Loucy (cell line): ENCODE results near the gene POU2F1.
"Not testable (repeated sequence)": the region's sequence is repeated elsewhere in the genome, so short reads cannot be mapped to it uniquely, and the experiment has no call there.

ENCODE experiments used
- H2AFZ ChIP-seq: fragments of 200-600 bp; sonication (generic); 2 replicates; pipeline ENCODE4 v1.6.0; 2016; ENCODE audit warnings: antibody characterized with exemption, mild to moderate bottlenecking, low read length, moderate library complexity
- H3F3A ChIP-seq: fragments of 200-600 bp; 2 replicates; pipeline ENCODE4 v1.6.0; 2016; ENCODE audit warnings: antibody characterized with exemption, low read depth, mild to moderate bottlenecking
- H3K27me3 ChIP-seq: fragments of 200-600 bp; sonication (generic); 2 replicates; pipeline ENCODE4 v1.6.1; 2014; ENCODE audit warnings: low read length, mild to moderate bottlenecking; ENCODE audit not compliant: insufficient read depth, poor library complexity, severe bottlenecking
- H3K36me3 ChIP-seq: fragments of 200-600 bp; sonication (generic); 2 replicates; pipeline ENCODE4 v1.6.1; 2016; ENCODE audit warnings: low read length; ENCODE audit not compliant: insufficient read depth
- H3K4me1 ChIP-seq: fragments of 200-600 bp; sonication (generic); 2 replicates; pipeline ENCODE4 v1.5.1; 2014; ENCODE audit warnings: low read length, mild to moderate bottlenecking; ENCODE audit not compliant: insufficient read depth, poor library complexity, severe bottlenecking
- H3K4me2 ChIP-seq: fragments of 200-600 bp; sonication (generic); 2 replicates; pipeline ENCODE4 v1.6.0; 2014; ENCODE audit warnings: antibody characterized with exemption, low read length, low read depth, mild to moderate bottlenecking; ENCODE audit not compliant: poor library complexity, severe bottlenecking
- H3K4me3 ChIP-seq: fragments of 200-600 bp; sonication (generic); 2 replicates; pipeline ENCODE4 v1.5.1; 2014; ENCODE audit warnings: low read length, mild to moderate bottlenecking, mixed read lengths; ENCODE audit not compliant: poor library complexity, severe bottlenecking
- H3K79me2 ChIP-seq: fragments of 200-600 bp; sonication (generic); 2 replicates; pipeline ENCODE4 v1.6.1; 2014; ENCODE audit warnings: low read length; ENCODE audit not compliant: insufficient read depth
- H3K9ac ChIP-seq: fragments of 200-600 bp; sonication (generic); 2 replicates; pipeline ENCODE4 v1.6.0; 2014; ENCODE audit warnings: mild to moderate bottlenecking, low read depth, low read length, moderate library complexity; ENCODE audit not compliant: poor library complexity, severe bottlenecking
- H3K9me2 ChIP-seq: fragments of 200-600 bp; sonication (generic); replicated peaks from 2 replicates; pipeline ENCODE4 v1.6.1; 2016; ENCODE audit warnings: low read depth, low read length, mixed read lengths
- H3K9me3 ChIP-seq: fragments of 200-600 bp; sonication (generic); 2 replicates; pipeline ENCODE4 v1.6.1; 2014; ENCODE audit warnings: mild to moderate bottlenecking, antibody characterized with exemption, low read length, low read depth; ENCODE audit not compliant: insufficient read depth
- H4K20me1 ChIP-seq: fragments of 200-600 bp; sonication (generic); 2 replicates; pipeline ENCODE4 v1.6.0; 2014; ENCODE audit warnings: antibody characterized with exemption, low read length, mild to moderate bottlenecking; ENCODE audit not compliant: insufficient read depth, poor library complexity, severe bottlenecking
- EZH2phosphoT487 ChIP-seq: fragments of 200-600 bp; IDR thresholded peaks from 2 replicates; pipeline ENCODE4 v1.6.1; 2018; ENCODE audit warnings: antibody characterized with exemption, mild to moderate bottlenecking, moderate library complexity, borderline replicate concordance
- TF ChIP-seq, protein P1 (sequence below): fragments of 200-600 bp; sonication (generic); conservative IDR thresholded peaks from 2 replicates; pipeline ENCODE4 v1.5.1; 2014; ENCODE audit warnings: mild to moderate bottlenecking, antibody characterized with exemption, low read length

POU2F1 gene

DNA sequence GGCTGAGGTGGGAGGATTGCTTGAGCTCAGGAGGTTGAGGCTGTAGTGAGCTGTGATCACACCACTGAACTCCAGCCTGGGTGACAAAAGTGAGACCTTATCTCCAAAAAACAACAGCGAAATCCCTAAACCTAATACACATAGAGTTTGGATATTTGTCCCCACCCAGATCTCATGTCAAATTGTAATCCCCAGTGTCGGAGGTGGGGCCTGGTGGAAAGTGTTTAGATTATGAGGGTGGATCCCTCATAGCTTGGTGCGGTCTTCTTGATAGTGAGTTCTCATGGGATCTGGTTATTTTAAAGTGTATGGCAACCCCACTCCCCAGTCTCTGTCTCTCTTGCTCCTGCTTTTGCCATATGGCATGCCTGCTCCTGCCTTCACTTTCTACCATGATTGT is 94.0 kb downstream of the POU2F1 start:
- Histone ChIP-seq H3K9ac (no peak overlapping the region), H2AFZ (no peak overlapping the region), H3K9me3 (peaks cover 7% of the 10 kb centered on the region; the same call in 1 of the 2 replicates), H3K4me3 (no peak overlapping the region), H3K79me2 (peaks cover 82% of the 10 kb centered on the region), H3K27me3 (no peaks in the 10 kb centered on the region), H3K9me2 (no peaks in the 10 kb centered on the region), H3K4me2 (no peak overlapping the region), H3K36me3 (peaks cover 25% of the 10 kb centered on the region), H3F3A (no peaks in the 10 kb centered on the region), H3K4me1 (peaks cover 5% of the 10 kb centered on the region), H4K20me1 (peaks cover 4% of the 10 kb centered on the region)
- TF ChIP-seq EZH2phosphoT487: no peak
- TF ChIP-seq, protein P1, sequence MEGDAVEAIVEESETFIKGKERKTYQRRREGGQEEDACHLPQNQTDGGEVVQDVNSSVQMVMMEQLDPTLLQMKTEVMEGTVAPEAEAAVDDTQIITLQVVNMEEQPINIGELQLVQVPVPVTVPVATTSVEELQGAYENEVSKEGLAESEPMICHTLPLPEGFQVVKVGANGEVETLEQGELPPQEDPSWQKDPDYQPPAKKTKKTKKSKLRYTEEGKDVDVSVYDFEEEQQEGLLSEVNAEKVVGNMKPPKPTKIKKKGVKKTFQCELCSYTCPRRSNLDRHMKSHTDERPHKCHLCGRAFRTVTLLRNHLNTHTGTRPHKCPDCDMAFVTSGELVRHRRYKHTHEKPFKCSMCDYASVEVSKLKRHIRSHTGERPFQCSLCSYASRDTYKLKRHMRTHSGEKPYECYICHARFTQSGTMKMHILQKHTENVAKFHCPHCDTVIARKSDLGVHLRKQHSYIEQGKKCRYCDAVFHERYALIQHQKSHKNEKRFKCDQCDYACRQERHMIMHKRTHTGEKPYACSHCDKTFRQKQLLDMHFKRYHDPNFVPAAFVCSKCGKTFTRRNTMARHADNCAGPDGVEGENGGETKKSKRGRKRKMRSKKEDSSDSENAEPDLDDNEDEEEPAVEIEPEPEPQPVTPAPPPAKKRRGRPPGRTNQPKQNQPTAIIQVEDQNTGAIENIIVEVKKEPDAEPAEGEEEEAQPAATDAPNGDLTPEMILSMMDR: no peak

DNA sequence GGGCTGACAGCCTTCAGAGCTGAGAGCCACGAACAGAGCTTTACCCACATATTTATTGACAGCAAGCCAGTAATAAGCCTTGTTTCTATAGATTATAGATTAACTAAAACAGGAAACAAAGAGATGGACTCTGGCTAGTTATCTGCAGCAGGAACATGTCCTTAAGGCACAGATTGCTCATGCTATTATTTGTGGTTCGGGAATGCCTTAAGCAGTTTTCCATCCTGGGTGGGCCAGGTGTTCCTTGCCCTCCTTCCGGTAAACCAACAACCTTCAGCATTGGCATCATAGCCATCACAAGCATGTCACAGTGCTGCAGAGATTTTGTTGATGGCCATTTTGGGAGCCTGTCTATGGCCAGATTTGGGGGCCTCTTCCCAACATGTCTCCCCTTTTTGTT is 96.8 kb downstream of the POU2F1 start:
- Histone ChIP-seq H3K4me2 (no peak overlapping the region), H3K79me2 (peaks cover 88% of the 10 kb centered on the region), H4K20me1 (peaks cover 4% of the 10 kb centered on the region), H3F3A (no peaks in the 10 kb centered on the region), H3K9ac (no peak overlapping the region), H3K36me3 (peaks cover 27% of the 10 kb centered on the region), H3K27me3 (no peaks in the 10 kb centered on the region), H2AFZ (no peak overlapping the region), H3K4me1 (peaks cover 5% of the 10 kb centered on the region), H3K9me3 (peaks cover 30% of the 10 kb centered on the region), H3K9me2 (no peaks in the 10 kb centered on the region), H3K4me3 (no peak overlapping the region)
- TF ChIP-seq EZH2phosphoT487: no peak
- TF ChIP-seq, protein P1: no peak

DNA sequence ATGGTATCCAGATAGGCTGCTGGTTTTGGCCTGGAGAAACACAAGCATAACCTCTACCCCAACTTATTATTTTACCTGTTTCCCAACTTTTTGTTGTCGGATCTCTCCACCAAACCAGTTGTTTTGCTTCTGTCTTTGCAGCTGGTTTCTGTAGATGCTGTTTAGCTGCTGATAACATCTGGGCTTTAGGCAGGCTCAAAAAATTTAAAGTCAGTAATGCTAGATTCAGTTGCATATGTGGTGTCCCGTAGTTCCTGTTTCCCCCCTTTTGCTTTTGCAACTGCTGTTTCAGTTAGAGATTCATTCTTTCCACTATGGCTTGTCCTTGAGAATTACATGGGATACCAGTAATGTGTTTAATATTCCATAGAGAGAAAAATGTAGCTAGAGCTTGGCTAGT is 98.5 kb downstream of the POU2F1 start:
- not testable (repeated sequence) for H3K27me3 ChIP-seq, H3K9ac ChIP-seq, H2AFZ ChIP-seq, H3K4me1 ChIP-seq, H3K4me2 ChIP-seq, H3K4me3 ChIP-seq, H3F3A ChIP-seq, H4K20me1 ChIP-seq, H3K9me2 ChIP-seq
- Histone ChIP-seq H3K36me3 (peaks cover 44% of the 10 kb centered on the region), H3K9me3 (peaks cover 46% of the 10 kb centered on the region), H3K79me2 (peaks cover 88% of the 10 kb centered on the region)

DNA sequence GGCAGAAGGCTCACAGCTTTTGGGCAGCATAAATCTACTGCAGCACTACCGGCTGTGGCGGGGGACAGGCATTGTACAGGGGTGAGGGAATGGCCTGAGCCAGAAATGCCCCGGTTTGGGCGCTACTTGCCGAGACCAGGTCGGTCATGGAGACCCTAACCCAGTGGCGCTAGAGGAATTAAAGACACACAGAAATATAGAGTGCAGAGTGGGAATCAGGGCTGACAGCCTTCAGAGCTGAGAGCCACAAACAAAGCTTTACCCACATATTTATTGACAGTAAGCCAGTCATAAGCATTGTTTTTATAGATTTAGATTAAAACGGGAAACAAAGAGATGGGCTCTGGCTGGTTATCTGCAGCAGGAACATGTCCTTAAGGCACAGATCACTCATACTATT is 101.8 kb downstream of the POU2F1 start:
- Histone ChIP-seq H4K20me1 (peaks cover 5% of the 10 kb centered on the region), H3K9me2 (no peaks in the 10 kb centered on the region), H3K36me3 (peaks cover 44% of the 10 kb centered on the region), H3K4me1 (no peaks in the 10 kb centered on the region), H2AFZ (no peak overlapping the region), H3K4me2 (no peak overlapping the region), H3K9ac (no peak overlapping the region), H3K4me3 (no peak overlapping the region), H3K9me3 (peaks cover 48% of the 10 kb centered on the region), H3K79me2 (peaks cover 88% of the 10 kb centered on the region), H3K27me3 (no peaks in the 10 kb centered on the region), H3F3A (no peaks in the 10 kb centered on the region)
- TF ChIP-seq, protein P1: no peak
- no peak for TF ChIP-seq EZH2phosphoT487
